GM10248 (cell line): ENCODE data around the gene USP30.

Experiments
- CTCF ChIA-PET: fragments of 300-600 bp; sonication (Branson Sonifier 250); formaldehyde crosslinking; extraction: SDS; loops from one replicate; lab custom pipeline; 2021; ENCODE audit warnings: antibody characterized with exemption; lab: Yijun Ruan, JAX
- POLR2A ChIA-PET: fragments of 350-650 bp; sonication (Branson Sonifier 250); formaldehyde crosslinking; extraction: SDS; loops from one replicate; lab custom pipeline; 2020; ENCODE audit warnings: antibody characterized with exemption; lab: Yijun Ruan, JAX
- DNase-seq: peaks from one replicate; pipeline ENCODE4 v3.0.0; 2012; ENCODE audit errors: extremely low spot score
- CTCF ChIP-seq: IDR thresholded peaks from 2 replicates; pipeline ENCODE4 v1.5.1; 2012; ENCODE audit warnings: mild to moderate bottlenecking, low read depth; ENCODE audit errors: extremely low read depth, missing control alignments, control extremely low read depth

USP30 gene

GRCh38 chr12:109052414-109053323 lies at the start of gene USP30:
Gene USP30 (plus strand): TSS chr12:109052576. CDS start chr12:109052679, 103 bp downstream.
- POLR2A ChIA-PET: no interaction called here
- TF ChIP-seq CTCF: no peak
- CTCF ChIA-PET: interaction anchor here (0.9 to 1.5 kb wide), 4 partner anchors 19 to 102 kb away, joined by 3 to 5 read pairs (median 3); no protein-coding TSS in a partner anchor

GRCh38 chr12:109004017-109004416 lies 48.4 kb upstream of the USP30 start:
- no peak for DNase-seq
- CTCF ChIA-PET: interaction anchor here (1.5 kb wide), 1 partner anchor 10 kb away, joined by 4 read pairs; no protein-coding TSS in a partner anchor
- POLR2A ChIA-PET: interaction anchor here (0.6 kb wide), 1 partner anchor 159 kb away, joined by 8 read pairs; no protein-coding TSS in a partner anchor
- no peak for TF ChIP-seq CTCF

More at GRCh38 chr12:109052414-109053323, at the start of gene USP30:
- peak; percentile 92 for DNase-seq

DNA sequence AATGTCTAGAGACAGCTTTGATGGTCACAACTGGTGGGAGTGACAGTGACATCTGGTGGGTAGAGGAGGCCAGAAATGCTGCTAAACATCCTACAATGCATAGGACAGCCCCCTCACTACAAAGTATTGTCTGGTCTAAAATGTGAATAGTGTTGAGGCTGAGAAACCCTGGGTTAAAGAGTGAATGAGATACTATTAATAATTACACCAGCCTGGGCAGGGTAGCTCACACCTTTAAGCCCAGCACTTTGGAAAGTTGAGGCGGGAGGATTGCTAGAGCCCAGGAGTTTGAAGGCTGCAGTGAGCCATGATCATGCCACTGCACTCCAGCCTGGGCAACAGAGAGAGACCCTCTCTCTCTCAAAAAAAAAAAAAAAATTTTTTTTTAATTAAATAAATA lies 42.6 kb upstream of the USP30 start:
- no peak for DNase-seq
- ChIA-PET POLR2A (no interaction called here), CTCF (no interaction called here)
- TF ChIP-seq CTCF: no peak

GRCh38 chr12:109010259-109010658 lies 42.1 kb upstream of the USP30 start:
- TF ChIP-seq CTCF: no peak

GRCh38 chr12:109014984-109015765 lies 37.2 kb upstream of the USP30 start:
- ChIA-PET POLR2A (no interaction called here), CTCF (interaction anchor here (1.2 kb wide), 1 partner anchor 79 kb away, joined by 3 read pairs; no protein-coding TSS in a partner anchor)
- DNase-seq: no peak
- TF ChIP-seq CTCF: no peak

More at GRCh38 chr12:109010259-109010658, 42.1 kb upstream of the USP30 start:
- ChIA-PET CTCF (interaction anchor here (1.2 kb wide), 1 partner anchor 97 kb away, joined by 3 read pairs; no protein-coding TSS in a partner anchor), POLR2A (no interaction called here)
- no peak for DNase-seq

DNA sequence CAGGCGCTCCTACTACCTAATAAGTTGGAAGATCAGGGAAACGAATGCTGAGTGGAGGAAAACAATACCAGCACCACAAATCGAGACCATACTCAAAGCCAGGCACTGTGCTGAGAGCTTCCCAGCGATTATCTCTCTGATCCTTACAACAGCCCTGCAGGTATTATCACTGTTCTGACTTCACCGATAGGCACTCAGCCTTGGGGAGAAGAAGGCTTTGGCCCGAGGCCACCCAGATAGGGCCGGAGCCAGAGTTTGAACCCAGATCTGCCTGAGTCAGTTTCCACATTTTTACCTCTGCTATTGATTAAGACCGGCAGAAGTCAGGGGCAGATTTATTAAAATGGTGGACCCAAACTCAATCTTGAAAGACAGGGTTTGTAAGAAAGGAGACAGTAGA lies 36.4 kb upstream of the USP30 start:
- CTCF ChIA-PET: no interaction called here
- POLR2A ChIA-PET: no interaction called here
- no peak for TF ChIP-seq CTCF
- no peak for DNase-seq
